ENCODE results near the gene CREBL2.

CREBL2 gene

DNA sequence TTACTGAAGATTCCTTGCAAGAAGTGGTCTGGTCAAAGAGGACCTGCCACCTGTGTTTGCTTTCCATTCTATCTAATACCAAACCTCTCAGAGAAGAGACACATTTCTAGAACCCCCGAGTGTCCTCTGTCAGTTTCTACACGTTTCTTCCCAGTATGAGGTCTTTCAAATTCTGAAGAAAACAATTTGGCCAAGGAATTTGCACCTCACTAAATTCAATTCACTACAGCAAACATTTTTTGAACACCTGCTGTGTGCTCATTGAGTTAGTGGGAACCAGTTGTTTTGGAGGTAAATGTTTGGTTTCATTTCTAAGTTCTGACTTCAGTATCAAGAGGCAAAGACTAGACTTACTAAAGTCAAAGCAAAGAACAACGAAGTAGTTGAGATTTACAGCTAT lies 64.9 kb downstream of the CREBL2 start:
- no peak for DNase-seq (ENCODE audit: low read depth)

GRCh38 chr12:12681061-12681765 lies 69.5 kb downstream of the CREBL2 start:
- no peak for DNase-seq (ENCODE audit: low read depth)

DNA sequence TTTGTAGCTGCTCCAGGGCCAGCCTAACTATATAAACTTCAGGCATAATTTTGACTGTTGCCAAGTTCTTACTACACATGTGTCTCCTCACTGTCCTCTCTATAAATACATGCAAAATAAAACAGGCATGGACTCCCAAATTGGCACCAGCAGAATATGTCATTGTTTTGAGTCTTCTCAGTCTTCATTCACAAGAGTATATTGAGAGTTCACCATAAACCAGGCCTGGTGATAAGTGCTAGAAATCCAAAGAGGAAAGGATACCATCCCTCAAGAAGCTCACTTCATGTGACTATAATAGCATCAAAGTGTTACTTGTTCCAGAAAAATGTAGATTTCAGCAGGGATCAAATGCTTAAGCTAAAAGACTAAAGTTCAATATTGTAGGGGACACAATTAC lies 70.6 kb downstream of the CREBL2 start:
- no peak for DNase-seq (ENCODE audit: low read depth)

DNA sequence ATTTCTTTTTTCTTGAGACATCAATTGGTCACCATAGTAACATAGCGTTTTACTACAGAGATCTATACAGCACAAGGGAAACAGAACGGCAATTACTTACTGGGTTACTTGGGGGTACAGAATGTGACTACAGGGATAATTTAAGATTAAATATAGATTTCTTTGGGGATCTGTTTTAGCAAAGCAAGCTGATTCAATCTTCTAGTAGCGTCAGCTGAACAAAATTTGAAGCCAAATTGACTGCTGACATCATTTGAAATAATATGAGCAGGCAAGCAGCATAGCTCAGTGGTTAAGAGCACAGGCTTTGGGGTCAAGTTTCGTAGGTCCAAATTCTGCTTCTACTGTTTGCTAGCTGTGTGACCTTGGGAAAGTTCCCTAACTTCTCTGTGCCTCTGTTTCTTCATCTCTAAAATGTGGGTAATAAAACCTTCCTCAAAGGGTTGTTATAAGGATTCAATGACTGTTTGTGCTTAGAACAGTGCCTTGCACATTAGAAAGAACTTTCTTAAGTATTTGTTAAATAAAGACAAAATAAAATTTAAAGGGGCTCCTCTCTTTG lies 71.5 kb downstream of the CREBL2 start:
- DNase-seq (ENCODE audit: low read depth) = no peak

- no peak for DNase-seq (ENCODE audit: low read depth)
These were observed 72.0 kb downstream of the CREBL2 start for GRCh38 chr12:12683725-12684124.

- DNase-seq (ENCODE audit: low read depth) = no peak
These were observed 72.9 kb downstream of the CREBL2 start for GRCh38 chr12:12684375-12685106.

- no peak for DNase-seq (ENCODE audit: low read depth)
These were observed 73.6 kb downstream of the CREBL2 start for GRCh38 chr12:12685305-12685704.

DNA sequence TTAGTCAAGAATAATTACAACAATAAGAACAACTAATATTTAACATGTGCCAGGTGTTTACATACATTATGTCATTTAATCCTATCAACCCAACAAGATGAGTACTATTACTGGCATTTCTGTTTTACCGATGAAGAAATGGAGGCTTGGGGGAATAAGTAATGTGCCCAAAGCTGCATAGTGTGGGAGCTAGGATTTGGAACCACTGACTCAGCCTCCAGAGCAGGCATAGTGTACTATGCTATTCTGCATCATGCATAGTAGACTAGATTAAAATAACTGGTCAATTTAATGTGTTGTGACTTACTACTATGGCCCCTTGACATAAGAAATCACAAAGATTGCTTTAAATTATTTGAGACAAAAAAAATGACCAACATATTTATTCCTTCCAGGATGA lies 74.8 kb downstream of the CREBL2 start:
- DNase-seq (ENCODE audit: low read depth) = no peak

- no peak for DNase-seq (ENCODE audit: low read depth)
These were observed 75.2 kb downstream of the CREBL2 start for GRCh38 chr12:12686925-12687324.

DNA sequence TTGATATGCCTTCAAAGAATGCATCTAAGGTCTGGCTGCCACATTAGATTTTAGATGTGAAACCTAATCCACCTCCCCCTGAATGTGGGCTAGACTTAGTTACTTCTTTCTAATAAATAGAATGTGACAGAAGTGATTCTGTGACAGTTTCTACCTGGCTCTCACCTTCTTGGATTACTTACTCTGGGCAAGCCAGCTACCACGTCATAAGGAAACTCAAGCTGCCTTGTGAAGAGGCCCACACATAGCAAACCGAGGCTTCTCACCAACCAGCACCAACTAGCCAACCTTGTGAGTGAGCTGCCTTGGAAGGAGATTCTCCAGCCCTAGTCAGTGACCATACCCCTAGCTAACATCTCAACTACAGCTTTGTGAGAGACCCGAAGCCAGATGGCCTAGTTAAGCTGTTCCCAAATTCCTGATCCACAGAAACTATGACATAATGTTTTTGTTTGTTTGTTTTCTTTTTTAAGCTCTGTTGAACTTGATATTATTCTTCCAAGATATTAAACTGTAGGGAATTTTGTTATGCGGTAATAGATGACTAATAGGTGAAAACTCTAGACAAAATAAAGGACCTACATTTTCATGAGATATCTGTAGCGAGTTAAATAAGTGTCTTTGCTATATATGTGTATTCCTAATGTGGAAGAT lies 78.1 kb downstream of the CREBL2 start:
- DNase-seq (ENCODE audit: low read depth) = no peak

DNA sequence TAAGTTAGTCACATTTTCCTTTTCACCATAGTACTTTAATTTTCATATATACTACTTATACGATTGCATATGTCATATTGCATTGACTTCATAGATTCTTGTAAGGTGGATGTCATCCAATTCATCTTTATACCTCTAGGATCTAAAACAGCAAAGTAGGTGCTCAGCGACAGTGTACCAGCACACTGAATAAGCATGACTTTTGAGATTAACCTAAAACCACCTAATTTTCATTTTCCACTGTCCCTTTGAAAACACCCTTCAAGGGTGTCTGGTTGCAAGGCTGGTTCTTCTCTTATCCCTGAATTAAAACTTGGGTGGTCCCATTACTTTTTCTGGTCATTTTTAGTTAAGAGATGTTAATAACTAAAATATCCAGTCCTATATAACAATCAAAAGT lies 79.9 kb downstream of the CREBL2 start:
- no peak for DNase-seq (ENCODE audit: low read depth)

- DNase-seq (ENCODE audit: low read depth) = no peak
These were observed 81.5 kb downstream of the CREBL2 start for GRCh38 chr12:12693111-12693671.

Measured in activated T-cell treated with anti-CD3 and anti-CD28 coated beads for 24 hours (primary cell).